K562 (cell line): ENCODE data around the gene ABCG1. TPM values are rescaled to one million over a fixed set of nuclear protein-coding genes. Genes with fewer than 3 reads are reported as not detected.

Experiments used
- GABPA ChIP-seq: fragments of 200-800 bp; sonication (Bioruptor generic); conservative IDR thresholded peaks from 2 replicates; pipeline ENCODE4 v1.6.1; 2016; ENCODE audit warnings: low read depth, missing genetic modification characterization, missing compliant biosample characterization
- MED1 ChIP-seq: sonication (generic); formaldehyde crosslinking; IDR thresholded peaks from 2 replicates; pipeline ENCODE4 v1.8.1; 2023; ENCODE audit warnings: missing genetic modification reagents, borderline replicate concordance
- SRF ChIP-seq, 2 experiments: fragments of 250-450, 450-650 bp in 1 of 2; sonication (Bioruptor Pico) in 1 of 2; sonication (generic) in 1 of 2; formaldehyde crosslinking; IDR thresholded peaks; 2 replicates each; pipeline versions ENCODE4 v1.5.0 to v1.5.1; 2020 to 2022; ENCODE audit warnings: mild to moderate bottlenecking in 1 of 2, missing genetic modification reagents in 1 of 2
- ZKSCAN1 ChIP-seq: fragments of 150-350 bp; IDR thresholded peaks from 2 replicates; pipeline ENCODE4 v1.6.1; 2016; ENCODE audit warnings: low read depth, low read length
- ZNF146 ChIP-seq: IDR thresholded peaks from one replicate; pipeline ENCODE4 v1.6.1; 2018; ENCODE audit warnings: missing compliant biosample characterization; ENCODE audit not compliant: unreplicated experiment
- ZNF217 ChIP-seq: sonication (generic); formaldehyde crosslinking; IDR thresholded peaks from 2 replicates; pipeline ENCODE4 v1.8.0; 2022; ENCODE audit warnings: mild to moderate bottlenecking, missing genetic modification reagents
- polyA plus RNA-seq, 8 experiments: library from polyadenylated mRNA; depleted of rRNA in 4 of 8; stranded (reverse) in 5 of 8; unstranded in 3 of 8; fragments of >200 nt; fragmentation: Nextera tagmentation in 2 of 8; fragmentation: Illumina TruSeq in 1 of 8; extraction: Ambion mirVana in 2 of 8; extraction: Trizol in 1 of 8; gene quantifications; 2 replicates each; pipeline versions ENCODE4 v1.2.1 to v1.2.3, GENCODE V29; 2011 to 2014; ENCODE audit warnings: inconsistent platforms in 1 of 8, missing spikeins in 1 of 8
- total RNA-seq, 7 experiments: library from RNA; depleted of rRNA in 6 of 7; stranded (reverse); fragments of >200 nt in 6 of 7; fragmentation: Illumina TruSeq in 2 of 7; extraction: Trizol in 2 of 7; gene quantifications; 2 replicates each; pipeline versions ENCODE4 v1.2.1 to v1.2.3, GENCODE V29; 2011 to 2021; ENCODE audit warnings: low replicate concordance in 1 of 7
- TF ChIP-seq, protein P1 (sequence below): fragments of 150-350 bp; conservative IDR thresholded peaks from 2 replicates; pipeline ENCODE4 v1.6.1; 2014; ENCODE audit warnings: low read length
- TF ChIP-seq, protein P2 (sequence below): fragments of 450-650 bp; formaldehyde crosslinking; IDR thresholded peaks from 2 replicates; pipeline ENCODE4 v1.4.0; 2020; ENCODE audit warnings: mild to moderate bottlenecking, moderate library complexity
- TF ChIP-seq, protein P3 (sequence below): conservative IDR thresholded peaks from 2 replicates; pipeline ENCODE4 v1.6.1; 2011; ENCODE audit warnings: low read depth, mild to moderate bottlenecking, low read length; ENCODE audit not compliant: control insufficient read depth
- TF ChIP-seq, protein P4 (sequence below): sonication (generic); formaldehyde crosslinking; IDR thresholded peaks from 2 replicates; pipeline ENCODE4 v1.9.0; 2022; ENCODE audit warnings: mild to moderate bottlenecking, missing genetic modification reagents

The ABCG1 gene
- total and polyA plus RNA-seq, 9 of the 15 experiments (the other 6 are each of a cell fraction or from before 2014, with no cell fraction given) = 0.04 to 0.09 TPM; not detected in 7

DNA sequence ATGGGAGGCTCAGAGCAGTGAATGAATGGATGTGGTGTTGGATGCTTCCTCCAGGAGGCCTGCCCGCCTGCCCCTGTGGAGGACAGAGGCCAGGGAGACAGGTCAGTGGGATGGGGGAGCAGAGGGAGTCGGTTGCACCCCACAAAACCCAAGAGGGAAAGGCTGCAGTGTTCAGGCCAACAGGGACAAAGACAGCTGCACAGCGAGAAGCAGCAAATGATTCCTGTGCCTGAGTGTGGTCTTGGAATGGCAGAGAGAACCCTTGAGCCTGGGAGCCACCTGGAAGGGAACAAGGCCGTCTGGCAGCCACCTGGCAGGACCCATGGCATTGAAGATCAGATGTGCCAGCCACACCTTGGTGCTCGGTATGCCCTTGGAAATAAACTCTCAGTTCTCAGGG is 88.2 kb downstream of the ABCG1 start (continued):
- TF ChIP-seq, protein P1, sequence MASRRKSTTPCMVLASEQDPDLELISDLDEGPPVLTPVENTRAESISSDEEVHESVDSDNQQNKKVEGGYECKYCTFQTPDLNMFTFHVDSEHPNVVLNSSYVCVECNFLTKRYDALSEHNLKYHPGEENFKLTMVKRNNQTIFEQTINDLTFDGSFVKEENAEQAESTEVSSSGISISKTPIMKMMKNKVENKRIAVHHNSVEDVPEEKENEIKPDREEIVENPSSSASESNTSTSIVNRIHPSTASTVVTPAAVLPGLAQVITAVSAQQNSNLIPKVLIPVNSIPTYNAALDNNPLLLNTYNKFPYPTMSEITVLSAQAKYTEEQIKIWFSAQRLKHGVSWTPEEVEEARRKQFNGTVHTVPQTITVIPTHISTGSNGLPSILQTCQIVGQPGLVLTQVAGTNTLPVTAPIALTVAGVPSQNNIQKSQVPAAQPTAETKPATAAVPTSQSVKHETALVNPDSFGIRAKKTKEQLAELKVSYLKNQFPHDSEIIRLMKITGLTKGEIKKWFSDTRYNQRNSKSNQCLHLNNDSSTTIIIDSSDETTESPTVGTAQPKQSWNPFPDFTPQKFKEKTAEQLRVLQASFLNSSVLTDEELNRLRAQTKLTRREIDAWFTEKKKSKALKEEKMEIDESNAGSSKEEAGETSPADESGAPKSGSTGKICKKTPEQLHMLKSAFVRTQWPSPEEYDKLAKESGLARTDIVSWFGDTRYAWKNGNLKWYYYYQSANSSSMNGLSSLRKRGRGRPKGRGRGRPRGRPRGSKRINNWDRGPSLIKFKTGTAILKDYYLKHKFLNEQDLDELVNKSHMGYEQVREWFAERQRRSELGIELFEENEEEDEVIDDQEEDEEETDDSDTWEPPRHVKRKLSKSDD = no peak
- TF ChIP-seq, protein P2, sequence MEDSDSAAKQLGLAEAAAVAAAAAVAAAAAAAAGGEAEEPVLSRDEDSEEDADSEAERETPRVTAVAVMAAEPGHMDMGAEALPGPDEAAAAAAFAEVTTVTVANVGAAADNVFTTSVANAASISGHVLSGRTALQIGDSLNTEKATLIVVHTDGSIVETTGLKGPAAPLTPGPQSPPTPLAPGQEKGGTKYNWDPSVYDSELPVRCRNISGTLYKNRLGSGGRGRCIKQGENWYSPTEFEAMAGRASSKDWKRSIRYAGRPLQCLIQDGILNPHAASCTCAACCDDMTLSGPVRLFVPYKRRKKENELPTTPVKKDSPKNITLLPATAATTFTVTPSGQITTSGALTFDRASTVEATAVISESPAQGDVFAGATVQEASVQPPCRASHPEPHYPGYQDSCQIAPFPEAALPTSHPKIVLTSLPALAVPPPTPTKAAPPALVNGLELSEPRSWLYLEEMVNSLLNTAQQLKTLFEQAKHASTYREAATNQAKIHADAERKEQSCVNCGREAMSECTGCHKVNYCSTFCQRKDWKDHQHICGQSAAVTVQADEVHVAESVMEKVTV (CRISPR knock-in tag) = no peak
- TF ChIP-seq SRF (CRISPR knock-in tag; IDR thresholded peaks at IDR 0.05) (no peak), ZKSCAN1 (no peak), ZNF146 (CRISPR knock-in tag) (no peak), MED1 (no peak), ZNF217 (CRISPR knock-in tag) (no peak), GABPA (tag) (no peak)
- TF ChIP-seq, protein P3, sequence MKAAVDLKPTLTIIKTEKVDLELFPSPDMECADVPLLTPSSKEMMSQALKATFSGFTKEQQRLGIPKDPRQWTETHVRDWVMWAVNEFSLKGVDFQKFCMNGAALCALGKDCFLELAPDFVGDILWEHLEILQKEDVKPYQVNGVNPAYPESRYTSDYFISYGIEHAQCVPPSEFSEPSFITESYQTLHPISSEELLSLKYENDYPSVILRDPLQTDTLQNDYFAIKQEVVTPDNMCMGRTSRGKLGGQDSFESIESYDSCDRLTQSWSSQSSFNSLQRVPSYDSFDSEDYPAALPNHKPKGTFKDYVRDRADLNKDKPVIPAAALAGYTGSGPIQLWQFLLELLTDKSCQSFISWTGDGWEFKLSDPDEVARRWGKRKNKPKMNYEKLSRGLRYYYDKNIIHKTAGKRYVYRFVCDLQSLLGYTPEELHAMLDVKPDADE = no peak
- TF ChIP-seq, protein P4, sequence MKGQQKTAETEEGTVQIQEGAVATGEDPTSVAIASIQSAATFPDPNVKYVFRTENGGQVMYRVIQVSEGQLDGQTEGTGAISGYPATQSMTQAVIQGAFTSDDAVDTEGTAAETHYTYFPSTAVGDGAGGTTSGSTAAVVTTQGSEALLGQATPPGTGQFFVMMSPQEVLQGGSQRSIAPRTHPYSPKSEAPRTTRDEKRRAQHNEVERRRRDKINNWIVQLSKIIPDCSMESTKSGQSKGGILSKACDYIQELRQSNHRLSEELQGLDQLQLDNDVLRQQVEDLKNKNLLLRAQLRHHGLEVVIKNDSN (CRISPR knock-in tag) = no peak
